Daoy (cell line): ENCODE results near the gene PRICKLE3. TPM values are rescaled to one million over a fixed set of nuclear protein-coding genes. Genes with fewer than 3 reads are reported as not detected.

Experiments
- DNase-seq: peaks from one replicate; pipeline ENCODE4 v3.0.0-alpha.2; 2015; ENCODE audit warnings: low read depth
- total RNA-seq: library from RNA; depleted of rRNA; stranded (reverse); fragments of >200 nt; shearing (Covaris generic); gene quantifications from 2 replicates; pipeline ENCODE4 v1.2.3, GENCODE V29; 2014

PRICKLE3 gene
- total RNA-seq, 1 experiment from 2014 or later = 12.4 TPM

- DNase-seq = no peak
Observed at GRCh38 chrX:49208399-49208798, 22.2 kb upstream of the PRICKLE3 start.

GRCh38 chrX:49206543-49206942, 20.4 kb upstream of the PRICKLE3 start:
- DNase-seq = no peak

GRCh38 chrX:49205443-49205842, 19.3 kb upstream of the PRICKLE3 start:
- no peak for DNase-seq

GRCh38 chrX:49204709-49205108, 18.5 kb upstream of the PRICKLE3 start:
- no peak for DNase-seq

GRCh38 chrX:49204017-49204416, 17.8 kb upstream of the PRICKLE3 start:
- DNase-seq = no peak

- no peak for DNase-seq
Observed at GRCh38 chrX:49203536-49203935, 17.4 kb upstream of the PRICKLE3 start.

GRCh38 chrX:49202022-49202421, 15.8 kb upstream of the PRICKLE3 start:
- no peak for DNase-seq

GRCh38 chrX:49199906-49200771, 14.0 kb upstream of the PRICKLE3 start, which contains the start of gene SYP:
Gene SYP, minus strand, starts transcription at chrX:49200193. Its CDS starts 7 bp downstream, at chrX:49200186.
- DNase-seq = peak; percentile 91

GRCh38 chrX:49199315-49199595, 13.1 kb upstream of the PRICKLE3 start:
- no peak for DNase-seq

GRCh38 chrX:49198540-49199314, 12.6 kb upstream of the PRICKLE3 start:
- peak; percentile 22 for DNase-seq

GRCh38 chrX:49197543-49198087, 11.4 kb upstream of the PRICKLE3 start:
- DNase-seq = no peak

- DNase-seq = no peak
Observed at GRCh38 chrX:49193542-49193964, 7.4 kb upstream of the PRICKLE3 start.

- DNase-seq = no peak
Observed at GRCh38 chrX:49192722-49193328, 6.7 kb upstream of the PRICKLE3 start.

GRCh38 chrX:49191574-49192011, 5.4 kb upstream of the PRICKLE3 start:
- no peak for DNase-seq

GRCh38 chrX:49190821-49191573, 4.8 kb upstream of the PRICKLE3 start:
- peak; percentile 97 for DNase-seq

GRCh38 chrX:49189606-49190005, 3.4 kb upstream of the PRICKLE3 start:
- no peak for DNase-seq

- no peak for DNase-seq
Observed at GRCh38 chrX:49188468-49189076, 2.4 kb upstream of the PRICKLE3 start.

GRCh38 chrX:49187526-49187925, 1.4 kb upstream of the PRICKLE3 start:
- no peak for DNase-seq

GRCh38 chrX:49187028-49187394, 838 bp upstream of the PRICKLE3 start:
- DNase-seq = no peak

- DNase-seq = peak; percentile 91
Observed at GRCh38 chrX:49184294-49185281, 1.6 kb downstream of the PRICKLE3 start.
